HG03575 (cell line): ENCODE results near the gene TBC1D9.

ENCODE experiments used
- ATAC-seq: cut with Tn5 transposase; IDR thresholded peaks from one replicate; pipeline ENCODE4 v1.9.1; 2021; ENCODE audit not compliant: unreplicated experiment, insufficient number of reproducible peaks, low FRiP score; ENCODE audit errors: extremely low read depth

The TBC1D9 gene

GRCh38 chr4:140703463-140703862, 52.7 kb downstream of the TBC1D9 start:
- ATAC-seq: no peak

- ATAC-seq: no peak
These were observed 54.0 kb downstream of the TBC1D9 start for GRCh38 chr4:140702096-140702757.

- ATAC-seq: no peak
These were observed 55.1 kb downstream of the TBC1D9 start for GRCh38 chr4:140701071-140701470.

GRCh38 chr4:140697709-140698560, 58.2 kb downstream of the TBC1D9 start:
- ATAC-seq: no peak

- no peak for ATAC-seq
These were observed 60.7 kb downstream of the TBC1D9 start for GRCh38 chr4:140695483-140695882.

GRCh38 chr4:140693562-140693961, 62.6 kb downstream of the TBC1D9 start:
- ATAC-seq: no peak

- ATAC-seq: no peak
These were observed 64.8 kb downstream of the TBC1D9 start for GRCh38 chr4:140691369-140691768.

GRCh38 chr4:140690093-140690492, 66.1 kb downstream of the TBC1D9 start:
- no peak for ATAC-seq

- ATAC-seq: no peak
These were observed 66.6 kb downstream of the TBC1D9 start for GRCh38 chr4:140689623-140690022.

- no peak for ATAC-seq
These were observed 67.2 kb downstream of the TBC1D9 start for GRCh38 chr4:140688711-140689598.

- ATAC-seq: no peak
These were observed 69.4 kb downstream of the TBC1D9 start for GRCh38 chr4:140686796-140687195.

GRCh38 chr4:140684314-140684713, 71.9 kb downstream of the TBC1D9 start:
- no peak for ATAC-seq

- ATAC-seq: no peak
These were observed 75.0 kb downstream of the TBC1D9 start for GRCh38 chr4:140681201-140681600.

GRCh38 chr4:140680686-140681085, 75.5 kb downstream of the TBC1D9 start:
- ATAC-seq: no peak

GRCh38 chr4:140679576-140679975, 76.6 kb downstream of the TBC1D9 start:
- no peak for ATAC-seq

- ATAC-seq: no peak
These were observed 80.5 kb downstream of the TBC1D9 start for GRCh38 chr4:140675599-140676231.

- no peak for ATAC-seq
These were observed 82.5 kb downstream of the TBC1D9 start for GRCh38 chr4:140673729-140674128.

- no peak for ATAC-seq
These were observed 83.8 kb downstream of the TBC1D9 start for GRCh38 chr4:140672416-140672815.

- ATAC-seq: no peak
These were observed 88.1 kb downstream of the TBC1D9 start for GRCh38 chr4:140668111-140668510.
